GM12874 (cell line): ENCODE results near the gene SETD1A.

Experiments used
- CTCF ChIP-seq: IDR thresholded peaks from 2 replicates; pipeline ENCODE4 v1.5.1; 2011; ENCODE audit warnings: low read depth, mild to moderate bottlenecking, control low read depth, low read length, moderate library complexity; ENCODE audit not compliant: insufficient read depth

Gene SETD1A

GRCh38 chr16:30957456-30958174 is at the start of gene SETD1A:
Gene SETD1A (plus strand): TSS chr16:30957754. CDS start chr16:30958732, 978 bp downstream.
- TF ChIP-seq CTCF: no peak

GRCh38 chr16:30910427-30911029 is 47.0 kb upstream of the SETD1A start:
- no peak for TF ChIP-seq CTCF

GRCh38 chr16:30912794-30913412 is 44.7 kb upstream of the SETD1A start:
- TF ChIP-seq CTCF: no peak

GRCh38 chr16:30914830-30915229 is 42.7 kb upstream of the SETD1A start:
- no peak for TF ChIP-seq CTCF

GRCh38 chr16:30918614-30919013 is 38.9 kb upstream of the SETD1A start:
- TF ChIP-seq CTCF: no peak

GRCh38 chr16:30920891-30921290 is 36.7 kb upstream of the SETD1A start:
- TF ChIP-seq CTCF: no peak

GRCh38 chr16:30921459-30921747 is 36.2 kb upstream of the SETD1A start:
- no peak for TF ChIP-seq CTCF
